ENCODE data around the gene COL23A1. TPM values are rescaled to one million over a fixed set of nuclear protein-coding genes. Genes with fewer than 3 reads are reported as not detected.
A peak's percentile ranks its signal among the peaks of the same experiment; 100 is the strongest.
"Not testable (repeated sequence)": the region's sequence is repeated elsewhere in the genome, so short reads cannot be mapped to it uniquely, and the experiment has no call there.

The COL23A1 gene
- total RNA-seq, 2 donors from 2014 or later: 0.14 to 0.20 TPM

DNA sequence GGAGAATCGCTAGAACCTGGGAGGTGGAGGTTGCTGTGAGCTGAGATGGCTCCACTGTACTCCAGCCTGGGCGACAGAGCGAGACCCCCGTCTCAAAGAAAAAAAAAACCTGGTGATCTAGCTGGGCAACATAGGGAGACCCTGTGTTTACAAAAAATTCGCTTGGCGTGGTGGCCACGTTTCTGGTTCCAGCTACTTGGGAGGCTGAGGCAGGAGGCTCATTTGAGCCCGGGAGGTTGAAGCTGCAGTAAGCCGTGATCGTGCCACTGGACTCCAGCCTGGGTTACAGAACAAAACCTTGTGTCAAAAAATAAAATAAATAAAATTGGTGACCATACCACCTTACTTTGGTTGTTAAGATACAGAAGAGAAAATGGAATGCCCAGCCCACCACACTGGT, 387.7 kb downstream of the COL23A1 start:
- Mint-ChIP-seq H3K9me3 (no peaks in the 10 kb centered on the region), H3K36me3 (peaks cover 27 to 28% of the 10 kb centered on the region in 2 donors), H3K27ac (no peak overlapping the region)
- DNase-seq (ENCODE audit: low spot score in 2 of 2) (peak in 1 of 2 donors; percentile 44), ATAC-seq (no peak)

DNA sequence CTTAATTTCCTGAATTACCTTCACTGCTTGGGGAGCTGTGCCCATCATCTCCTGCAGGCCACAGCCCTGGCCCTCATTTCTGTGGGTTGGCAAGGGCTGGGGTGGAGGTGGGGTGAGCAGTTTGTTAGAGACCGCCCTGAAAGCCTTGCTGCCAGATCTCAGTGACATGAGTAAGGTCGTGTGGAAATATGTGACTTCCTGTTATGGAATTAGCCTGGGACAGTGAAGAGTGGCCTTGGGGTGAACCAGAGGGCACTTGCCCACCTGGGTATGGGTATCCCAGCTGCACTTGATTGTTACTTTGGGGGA, 388.3 kb downstream of the COL23A1 start:
- ATAC-seq (no peak), DNase-seq (ENCODE audit: low spot score in 2 of 2) (peak in 1 of 2 donors; percentile 35)
- Mint-ChIP-seq H3K36me3 (peaks cover 22% of the 10 kb centered on the region in 2 donors), H3K9me3 (no peaks in the 10 kb centered on the region), H3K27ac (no peak overlapping the region)

DNA sequence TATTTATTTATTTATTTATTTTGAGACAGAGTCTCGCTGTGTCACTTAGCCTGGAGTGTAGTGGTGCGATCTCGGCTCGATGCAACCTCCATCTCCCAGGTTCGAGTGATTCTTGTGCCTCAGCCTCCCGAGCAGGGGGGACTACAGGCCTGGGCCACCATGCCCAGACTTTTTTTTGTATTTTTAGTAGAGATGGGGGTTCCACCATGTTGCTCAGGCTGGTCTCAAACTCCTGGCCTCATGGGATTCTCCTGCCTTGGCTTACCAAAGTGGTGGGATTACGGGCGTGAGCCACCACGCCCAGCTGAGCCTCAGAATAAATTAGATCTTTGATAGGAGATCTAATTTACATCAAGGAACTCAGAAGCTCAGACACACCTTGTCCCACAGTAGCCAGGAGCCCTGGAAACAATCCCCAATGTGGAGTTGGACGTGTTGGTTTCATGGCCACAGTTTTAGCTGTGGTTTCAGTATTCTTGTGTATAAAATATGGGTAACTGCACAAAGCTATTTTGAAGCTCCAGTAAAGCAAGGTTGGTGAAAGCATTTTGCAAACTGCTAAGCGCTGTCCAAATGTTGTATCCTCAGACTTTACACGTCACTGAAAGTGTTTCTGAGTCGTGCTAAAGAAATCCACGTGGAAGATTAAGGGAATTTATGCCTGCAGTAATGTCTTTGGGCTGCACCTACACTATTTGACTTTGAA, 388.8 kb downstream of the COL23A1 start:
- ATAC-seq (no peak), DNase-seq (ENCODE audit: low spot score in 2 of 2) (peak in 1 of 2 donors; percentile 34)
- H3K9me3 Mint-ChIP-seq: no peaks in the 10 kb centered on the region
- H3K36me3 Mint-ChIP-seq: peaks cover 17% of the 10 kb centered on the region in 2 donors
- H3K27ac Mint-ChIP-seq: no peak overlapping the region

GRCh38 chr5:178199581-178200434, 390.4 kb downstream of the COL23A1 start:
- ATAC-seq: no peak
- peaks cover 6% of the 10 kb centered on the region in 2 donors for H3K36me3 Mint-ChIP-seq
- H3K27ac Mint-ChIP-seq: no peak overlapping the region

DNA sequence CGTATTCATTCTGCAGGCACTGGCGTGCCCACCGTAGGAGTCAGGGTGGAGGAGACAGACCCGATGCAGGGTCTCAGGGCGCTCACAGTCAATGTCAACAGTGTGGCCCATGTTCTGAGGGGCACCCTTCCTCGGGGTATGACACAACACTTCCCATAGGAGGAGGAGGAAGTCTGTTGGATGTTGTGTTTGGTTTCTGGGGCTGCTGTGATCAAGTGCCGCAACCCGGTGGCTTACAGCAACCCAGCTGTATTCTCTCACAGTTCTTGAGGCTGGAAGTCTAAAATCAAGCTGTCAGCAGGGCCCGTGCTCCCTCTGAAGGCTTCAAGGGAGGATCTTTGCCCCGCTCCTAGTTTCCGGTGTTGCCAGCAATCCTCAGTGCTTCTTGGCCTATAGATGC, 391.5 kb downstream of the COL23A1 start:
- peak in 1 of 2 donors; percentile 16 for DNase-seq (ENCODE audit: low spot score in 2 of 2)
- no peaks in the 10 kb centered on the region for H3K9me3 Mint-ChIP-seq
- no peak for ATAC-seq
- peak overlapping the region in 1 of 2 donors; percentile 74 for H3K27ac Mint-ChIP-seq
- H3K36me3 Mint-ChIP-seq: no peaks in the 10 kb centered on the region

More at GRCh38 chr5:178199581-178200434, 390.4 kb downstream of the COL23A1 start:
- no peaks in the 10 kb centered on the region for H3K9me3 Mint-ChIP-seq
- DNase-seq (ENCODE audit: low spot score in 2 of 2): no peak

DNA sequence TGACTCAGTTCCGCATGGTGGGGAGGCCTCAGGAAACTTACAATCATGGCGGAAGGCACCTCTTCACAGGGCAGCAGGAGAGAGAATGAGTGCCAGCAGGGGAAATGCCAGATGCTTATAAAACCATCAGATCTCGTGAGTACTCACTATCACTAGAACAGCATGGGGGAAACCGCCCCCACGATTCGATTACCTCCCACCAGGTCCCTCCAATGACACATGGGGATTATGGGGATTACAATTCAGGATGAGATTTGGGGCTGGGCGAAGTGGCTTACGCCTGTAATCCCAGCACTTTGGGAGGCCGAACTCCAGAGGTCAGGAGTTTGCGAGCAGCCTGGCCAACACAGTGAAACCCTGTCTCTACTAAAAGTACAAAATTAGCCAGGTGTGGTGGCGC, 392.0 kb downstream of the COL23A1 start:
- DNase-seq (ENCODE audit: low spot score in 2 of 2): peak in 1 of 2 donors; percentile 20

DNA sequence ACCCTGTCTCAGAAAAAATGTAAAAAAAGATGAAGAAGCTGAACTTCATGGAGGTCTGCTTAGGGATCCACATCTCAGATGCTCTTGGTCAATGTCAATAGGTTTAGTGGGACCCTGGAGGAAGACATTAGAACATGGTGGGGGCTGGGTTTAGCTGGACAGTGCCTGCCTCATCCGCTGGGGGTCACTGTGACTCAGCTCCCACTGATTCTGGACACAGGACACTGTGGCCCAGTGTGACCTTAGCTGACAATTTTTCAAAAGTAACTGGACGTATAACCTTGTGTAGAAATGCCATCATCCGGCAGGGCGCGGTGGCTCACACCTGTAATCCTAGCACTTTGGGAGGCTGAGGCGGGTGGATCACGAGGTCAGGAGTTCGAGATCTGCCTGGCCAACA, 393.2 kb downstream of the COL23A1 start:
- Mint-ChIP-seq H3K27ac (no peak overlapping the region), H3K9me3 (no peaks in the 10 kb centered on the region), H3K36me3 (peaks cover 0 to 6% of the 10 kb centered on the region in 2 donors)
- ATAC-seq (no peak), DNase-seq (ENCODE audit: low spot score in 2 of 2) (no peak)

More for the DNA sequence above, 392.0 kb downstream of the COL23A1 start:
- not testable (repeated sequence) for H3K27ac Mint-ChIP-seq, H3K36me3 Mint-ChIP-seq, ATAC-seq, H3K9me3 Mint-ChIP-seq

- ATAC-seq (no peak), DNase-seq (ENCODE audit: low spot score in 2 of 2) (no peak)
- Mint-ChIP-seq H3K36me3 (peaks cover 0 to 6% of the 10 kb centered on the region in 2 donors), H3K27ac (no peak overlapping the region), H3K9me3 (no peaks in the 10 kb centered on the region)
Observed at GRCh38 chr5:178196281-178196812, 393.8 kb downstream of the COL23A1 start.

- DNase-seq (ENCODE audit: low spot score in 2 of 2) (peak in 1 of 2 donors; percentile 46), ATAC-seq (peak in 1 of 2 donors; percentile 46)
- Mint-ChIP-seq H3K27ac (no peak overlapping the region), H3K36me3 (peaks cover 0 to 6% of the 10 kb centered on the region in 2 donors), H3K9me3 (no peaks in the 10 kb centered on the region)
Observed at GRCh38 chr5:178194026-178194425, 396.2 kb downstream of the COL23A1 start.

DNA sequence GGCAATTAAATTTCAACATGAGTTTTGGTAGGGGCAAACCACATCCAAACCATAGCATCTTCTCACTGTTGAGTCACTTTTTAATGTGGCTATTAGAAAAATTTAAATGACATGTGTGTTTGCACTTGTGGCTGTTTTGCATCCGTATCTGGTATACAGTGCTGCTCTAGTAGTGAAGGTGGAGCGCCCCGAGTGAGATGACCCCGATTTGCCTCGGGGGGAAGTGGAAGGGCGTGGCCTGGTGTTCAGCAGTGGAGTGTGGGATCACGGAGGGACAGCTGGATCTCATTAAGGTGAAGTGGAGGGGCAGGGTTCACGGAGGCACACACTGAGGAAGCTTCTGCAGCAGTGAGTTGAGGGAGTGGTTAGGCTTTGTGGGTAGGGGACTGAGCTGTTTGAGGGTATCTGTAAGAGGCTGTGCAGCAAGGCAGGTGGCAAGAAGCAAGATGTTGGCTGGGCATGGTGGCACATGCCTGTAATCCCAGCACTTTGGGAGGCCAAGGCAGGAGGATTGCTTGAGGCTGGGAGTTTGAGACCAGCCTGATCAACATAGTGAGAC, 396.9 kb downstream of the COL23A1 start:
- DNase-seq (ENCODE audit: low spot score in 2 of 2): no peak
- Mint-ChIP-seq H3K27ac (no peak overlapping the region), H3K36me3 (peaks cover 0 to 6% of the 10 kb centered on the region in 2 donors), H3K9me3 (no peaks in the 10 kb centered on the region)
- no peak for ATAC-seq

GRCh38 chr5:178192787-178193186, 397.4 kb downstream of the COL23A1 start:
- ATAC-seq (no peak), DNase-seq (ENCODE audit: low spot score in 2 of 2) (no peak)
- H3K27ac Mint-ChIP-seq: no peak overlapping the region
- no peaks in the 10 kb centered on the region for H3K9me3 Mint-ChIP-seq
- H3K36me3 Mint-ChIP-seq: peaks cover 0 to 6% of the 10 kb centered on the region in 2 donors

DNA sequence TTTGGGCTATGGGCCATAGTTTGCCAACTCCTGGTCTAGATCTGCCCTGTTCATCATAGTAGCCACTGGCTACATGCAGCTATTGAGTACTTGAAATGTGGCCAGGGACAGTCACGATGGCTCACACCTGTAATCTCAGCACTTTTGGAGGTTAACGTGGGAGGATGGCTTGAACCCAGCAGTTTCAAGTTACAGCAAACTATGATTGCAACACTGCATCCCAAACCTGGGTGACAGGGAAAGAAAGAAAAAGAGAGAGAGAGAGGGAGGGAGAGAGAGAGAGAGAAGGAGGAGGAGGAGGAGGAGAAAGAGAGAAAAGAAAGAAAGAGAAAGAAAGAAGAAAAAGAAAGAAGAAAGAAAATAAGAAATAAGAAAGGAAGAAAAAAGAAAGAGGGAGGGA, 397.9 kb downstream of the COL23A1 start:
- Mint-ChIP-seq H3K36me3 (peaks cover 0 to 6% of the 10 kb centered on the region in 2 donors), H3K27ac (no peak overlapping the region), H3K9me3 (no peaks in the 10 kb centered on the region)
- ATAC-seq (no peak), DNase-seq (ENCODE audit: low spot score in 2 of 2) (no peak)

- Mint-ChIP-seq H3K27ac (no peak overlapping the region), H3K9me3 (no peaks in the 10 kb centered on the region), H3K36me3 (peaks cover 0 to 6% of the 10 kb centered on the region in 2 donors)
- ATAC-seq (no peak), DNase-seq (ENCODE audit: low spot score in 2 of 2) (no peak)
Observed at GRCh38 chr5:178191661-178192060, 398.5 kb downstream of the COL23A1 start.

DNA sequence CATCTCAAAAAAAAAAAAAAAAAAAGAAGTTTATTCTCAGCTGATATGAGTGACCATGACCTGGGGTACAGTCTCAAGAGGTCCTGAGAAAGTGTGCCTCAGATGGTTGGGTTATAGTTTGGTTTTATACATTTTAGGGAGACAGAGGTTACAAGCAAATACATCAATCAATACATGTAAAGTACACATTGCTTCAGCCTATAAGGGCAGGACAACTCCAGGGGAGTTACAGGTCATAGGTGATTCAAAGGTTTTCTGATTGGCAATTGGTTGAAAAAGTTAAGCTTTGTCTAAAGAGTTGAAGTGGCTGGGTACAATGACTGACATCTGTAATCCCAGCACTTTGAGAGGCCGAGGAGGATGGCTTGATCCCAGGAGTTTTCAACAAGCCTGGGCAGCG, 400.8 kb downstream of the COL23A1 start:
- DNase-seq (ENCODE audit: low spot score in 2 of 2): no peak
- no peaks in the 10 kb centered on the region for H3K9me3 Mint-ChIP-seq
- no peak for ATAC-seq
- H3K27ac Mint-ChIP-seq: no peak overlapping the region
- H3K36me3 Mint-ChIP-seq: peaks cover 0 to 6% of the 10 kb centered on the region in 2 donors

All from activated naive CD4-positive, alpha-beta T cell treated with anti-CD3 and anti-CD28 coated beads, Interleukin-2, amount 50 U/mL, for 72 hours (primary cell).